Muscle layer of colon (tissue), 2 donors: Measurements from ENCODE around the gene PAPOLG.

ENCODE experiments used
- H3K27ac ChIP-seq: one replicate; pipeline ENCODE4 v1.7.0; 2013; ENCODE audit warnings: low read depth, mild to moderate bottlenecking, low read length, moderate library complexity
- H3K27me3 ChIP-seq, 2 donors: one replicate each; pipeline ENCODE4 v1.7.0; 2013; ENCODE audit warnings: low read length in 2 of 2, mild to moderate bottlenecking in 2 of 2; ENCODE audit not compliant: insufficient read depth in 2 of 2, control insufficient read depth in 1 of 2
- H3K36me3 ChIP-seq: one replicate; pipeline ENCODE4 v1.7.0; 2013; ENCODE audit warnings: mild to moderate bottlenecking, low read length; ENCODE audit not compliant: insufficient read depth
- H3K4me1 ChIP-seq: one replicate; pipeline ENCODE4 v1.7.0; 2013; ENCODE audit warnings: mild to moderate bottlenecking, low read length; ENCODE audit not compliant: insufficient read depth
- H3K4me3 ChIP-seq, 2 donors: one replicate each; pipeline ENCODE4 v1.7.0; 2013; ENCODE audit warnings: low read length in 2 of 2, low read depth in 1 of 2, mild to moderate bottlenecking in 1 of 2, moderate library complexity in 1 of 2
- H3K9ac ChIP-seq: one replicate; pipeline ENCODE4 v1.7.0; 2013; ENCODE audit warnings: low read length
- H3K9me3 ChIP-seq: one replicate; pipeline ENCODE4 v1.7.0; 2013; ENCODE audit warnings: mild to moderate bottlenecking, low read length
- donor health status: abdominal sarcoma.
- donor health status: Adenocarcinoma of cecum.

Gene PAPOLG

GRCh38 chr2:60739156-60739555 lies 16.9 kb upstream of the PAPOLG start:
- Histone ChIP-seq H3K27me3 (peaks cover 0 to 12% of the 10 kb centered on the region in 2 donors), H3K9me3 (no peaks in the 10 kb centered on the region), H3K4me3 (no peak overlapping the region), H3K27ac (no peak overlapping the region), H3K36me3 (no peaks in the 10 kb centered on the region), H3K4me1 (no peaks in the 10 kb centered on the region), H3K9ac (no peak overlapping the region)

- H3K27me3 ChIP-seq = peaks cover 0 to 8% of the 10 kb centered on the region in 2 donors
Observed at GRCh38 chr2:60741576-60741975, 14.5 kb upstream of the PAPOLG start.

GRCh38 chr2:60742419-60742818 lies 13.6 kb upstream of the PAPOLG start:
- no peak overlapping the region for H3K9ac ChIP-seq
- H3K27me3 ChIP-seq = peaks cover 0 to under 1% of the 10 kb centered on the region in 2 donors
- H3K4me3 ChIP-seq = no peak overlapping the region
- H3K27ac ChIP-seq = no peak overlapping the region
- H3K4me1 ChIP-seq = no peaks in the 10 kb centered on the region
- no peaks in the 10 kb centered on the region for H3K9me3 ChIP-seq
- no peaks in the 10 kb centered on the region for H3K36me3 ChIP-seq

More at GRCh38 chr2:60741576-60741975, 14.5 kb upstream of the PAPOLG start:
- Histone ChIP-seq H3K36me3 (no peaks in the 10 kb centered on the region), H3K9me3 (no peaks in the 10 kb centered on the region), H3K27ac (no peak overlapping the region), H3K4me3 (no peak overlapping the region), H3K4me1 (no peaks in the 10 kb centered on the region), H3K9ac (no peak overlapping the region)

GRCh38 chr2:60745330-60745729 lies 10.7 kb upstream of the PAPOLG start:
- no peak overlapping the region for H3K9ac ChIP-seq

GRCh38 chr2:60745761-60746160 lies 10.3 kb upstream of the PAPOLG start:
- Histone ChIP-seq H3K4me3 (no peak overlapping the region), H3K4me1 (no peaks in the 10 kb centered on the region), H3K27me3 (no peaks in the 10 kb centered on the region), H3K27ac (no peak overlapping the region), H3K9ac (no peak overlapping the region), H3K9me3 (no peaks in the 10 kb centered on the region), H3K36me3 (no peaks in the 10 kb centered on the region)

More at GRCh38 chr2:60745330-60745729, 10.7 kb upstream of the PAPOLG start:
- H3K27me3 ChIP-seq = no peaks in the 10 kb centered on the region
- no peak overlapping the region for H3K27ac ChIP-seq
- no peaks in the 10 kb centered on the region for H3K4me1 ChIP-seq
- H3K9me3 ChIP-seq = no peaks in the 10 kb centered on the region
- no peaks in the 10 kb centered on the region for H3K36me3 ChIP-seq
- no peak overlapping the region for H3K4me3 ChIP-seq

GRCh38 chr2:60746318-60746717 lies 9.8 kb upstream of the PAPOLG start:
- Histone ChIP-seq H3K9ac (no peak overlapping the region), H3K27me3 (no peaks in the 10 kb centered on the region), H3K9me3 (no peaks in the 10 kb centered on the region), H3K36me3 (no peaks in the 10 kb centered on the region), H3K4me3 (no peak overlapping the region), H3K27ac (no peak overlapping the region), H3K4me1 (no peaks in the 10 kb centered on the region)

GRCh38 chr2:60759654-60760053 lies 3.6 kb downstream of the PAPOLG start:
- no peak overlapping the region for H3K27ac ChIP-seq
- H3K4me1 ChIP-seq = peaks cover 3% of the 10 kb centered on the region
- no peak overlapping the region for H3K9ac ChIP-seq
- peaks cover 32% of the 10 kb centered on the region for H3K36me3 ChIP-seq
- H3K9me3 ChIP-seq = no peaks in the 10 kb centered on the region
- no peaks in the 10 kb centered on the region for H3K27me3 ChIP-seq
- no peak overlapping the region for H3K4me3 ChIP-seq

GRCh38 chr2:60764736-60765534 lies 8.9 kb downstream of the PAPOLG start:
- Histone ChIP-seq H3K9ac (no peak overlapping the region), H3K27me3 (no peaks in the 10 kb centered on the region), H3K4me1 (no peaks in the 10 kb centered on the region), H3K36me3 (peaks cover 51% of the 10 kb centered on the region), H3K27ac (no peak overlapping the region), H3K4me3 (no peak overlapping the region), H3K9me3 (no peaks in the 10 kb centered on the region)

GRCh38 chr2:60766283-60766682 lies 10.2 kb downstream of the PAPOLG start:
- no peak overlapping the region for H3K9ac ChIP-seq
- H3K4me3 ChIP-seq = no peak overlapping the region
- H3K4me1 ChIP-seq = no peaks in the 10 kb centered on the region
- no peak overlapping the region for H3K27ac ChIP-seq
- no peaks in the 10 kb centered on the region for H3K9me3 ChIP-seq
- H3K27me3 ChIP-seq = no peaks in the 10 kb centered on the region
- H3K36me3 ChIP-seq = peaks cover 48% of the 10 kb centered on the region

- no peak overlapping the region for H3K4me3 ChIP-seq
- no peaks in the 10 kb centered on the region for H3K27me3 ChIP-seq
- no peaks in the 10 kb centered on the region for H3K9me3 ChIP-seq
- no peak overlapping the region for H3K27ac ChIP-seq
- H3K9ac ChIP-seq = no peak overlapping the region
- peaks cover 60% of the 10 kb centered on the region for H3K36me3 ChIP-seq
- no peaks in the 10 kb centered on the region for H3K4me1 ChIP-seq
Observed at GRCh38 chr2:60771508-60771907, 15.4 kb downstream of the PAPOLG start.

GRCh38 chr2:60775048-60775639 lies 19.1 kb downstream of the PAPOLG start:
- Histone ChIP-seq H3K4me3 (no peak overlapping the region), H3K9me3 (no peaks in the 10 kb centered on the region), H3K36me3 (peaks cover 56% of the 10 kb centered on the region), H3K4me1 (no peaks in the 10 kb centered on the region), H3K27ac (no peak overlapping the region), H3K9ac (no peak overlapping the region), H3K27me3 (no peaks in the 10 kb centered on the region)

- Histone ChIP-seq H3K9ac (no peak overlapping the region), H3K4me3 (no peak overlapping the region), H3K9me3 (no peaks in the 10 kb centered on the region), H3K4me1 (no peaks in the 10 kb centered on the region), H3K27me3 (no peaks in the 10 kb centered on the region), H3K36me3 (peaks cover 38% of the 10 kb centered on the region), H3K27ac (no peak overlapping the region)
Observed at GRCh38 chr2:60778352-60778751, 22.3 kb downstream of the PAPOLG start.
